Spleen (tissue), 3 donors: ENCODE data around the gene MYRF.

ENCODE experiments used
- POLR2A ChIP-seq, 3 donors: fragments of 450-650 bp; IDR thresholded peaks; one replicate each; pipeline ENCODE4 v1.5.1; 2017; ENCODE audit warnings: antibody characterized with exemption in 3 of 3, mild to moderate bottlenecking in 1 of 3
- POLR2AphosphoS5 ChIP-seq, 3 donors: sonication (generic); formaldehyde crosslinking; IDR thresholded peaks; one replicate each; pipeline ENCODE4 v1.5.1; 2017; ENCODE audit warnings: antibody characterized with exemption in 3 of 3

DNA sequence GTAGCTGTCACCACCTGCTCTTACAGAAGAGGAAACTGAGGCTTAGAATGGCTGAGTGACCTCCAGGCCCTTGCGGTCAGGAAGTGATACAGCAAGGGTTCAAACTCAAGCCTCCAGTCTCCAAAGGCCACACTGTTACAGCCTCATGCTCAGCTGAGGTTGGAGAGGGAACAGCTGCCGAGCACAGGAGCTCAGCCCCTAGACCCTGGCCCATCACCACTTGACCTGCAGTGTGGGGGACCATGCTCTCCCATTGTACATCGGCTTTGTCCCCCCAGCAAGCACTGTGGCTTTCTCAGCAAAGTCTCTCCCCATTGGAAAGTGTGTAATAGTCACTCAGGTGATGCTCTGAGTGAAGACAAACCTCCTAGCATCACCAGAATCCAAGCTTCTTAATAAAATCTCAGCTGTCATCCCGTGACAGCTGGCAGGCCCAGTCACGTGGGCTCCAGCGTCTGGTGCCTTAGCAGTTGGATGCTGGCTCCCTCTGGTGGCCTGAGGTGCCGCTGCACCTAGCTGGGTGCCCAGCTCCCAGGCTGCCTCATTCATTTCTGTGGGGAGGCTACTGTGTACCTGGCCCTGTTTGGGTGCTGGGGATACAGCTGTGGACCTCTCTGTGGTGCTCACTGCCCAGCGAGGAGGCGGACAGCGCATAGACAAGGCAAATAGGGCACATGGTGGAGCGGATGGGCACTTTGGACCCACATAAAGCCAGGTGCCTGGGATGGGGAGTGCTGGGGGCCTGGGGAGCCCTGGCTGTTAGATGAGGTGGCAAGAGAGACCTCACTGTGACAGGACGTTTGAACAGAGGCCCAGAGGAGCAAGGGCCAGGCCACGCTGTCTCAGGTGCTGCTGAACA lies 19.1 kb upstream of the MYRF start:
- TF ChIP-seq POLR2AphosphoS5 (IDR thresholded peaks at IDR 0.05) (peak in 2 of 3 donors; percentile 64 to 66), POLR2A (IDR thresholded peaks at IDR 0.05) (no peak)
